ENCODE results near the gene SCNM1. TPM values are rescaled to one million over a fixed set of nuclear protein-coding genes. Genes with fewer than 3 reads are reported as not detected.

SCNM1 gene
- total RNA-seq, 1 donor from 2014 or later: 82.4 TPM

GRCh38 chr1:151158751-151159251, 7.1 kb upstream of the SCNM1 start:
- peak overlapping the region; percentile 99 for H3K27ac Mint-ChIP-seq
- no peak for DNase-seq (ENCODE audit: low spot score)
- intact Hi-C loops (cut with micrococcal nuclease): loop anchor here (5.0 to 10.0 kb wide), 3 partner anchors 234 to 924 kb away; partner anchors contain the start of genes ANP32E and SETDB1
- no peaks in the 10 kb centered on the region for H3K9me3 Mint-ChIP-seq
- H3K4me1 Mint-ChIP-seq (ENCODE audit: low read depth): peaks cover 47% of the 10 kb centered on the region
- peak overlapping the region; percentile 99 for H3K4me3 Mint-ChIP-seq (ENCODE audit: low read depth)
- H3K36me3 Mint-ChIP-seq (ENCODE audit: low read depth): peaks cover 60% of the 10 kb centered on the region
- H3K27me3 Mint-ChIP-seq (ENCODE audit: low read depth): no peaks in the 10 kb centered on the region

GRCh38 chr1:151159373-151159772, 6.6 kb upstream of the SCNM1 start:
- intact Hi-C loops (cut with micrococcal nuclease): loop anchor here (5.0 to 10.0 kb wide), 3 partner anchors 235 to 925 kb away; partner anchors contain the start of genes ANP32E and SETDB1
- Mint-ChIP-seq H3K4me1 (ENCODE audit: low read depth) (peaks cover 50% of the 10 kb centered on the region), H3K4me3 (ENCODE audit: low read depth) (peak overlapping the region; percentile 32), H3K9me3 (no peaks in the 10 kb centered on the region), H3K36me3 (ENCODE audit: low read depth) (peaks cover 65% of the 10 kb centered on the region), H3K27me3 (ENCODE audit: low read depth) (no peaks in the 10 kb centered on the region), H3K27ac (peak overlapping the region; percentile 82)
- DNase-seq (ENCODE audit: low spot score): no peak

GRCh38 chr1:151164732-151165280, 1.1 kb upstream of the SCNM1 start:
- peak overlapping the region; percentile 91 for H3K4me3 Mint-ChIP-seq (ENCODE audit: low read depth)
- peaks cover 69% of the 10 kb centered on the region for H3K36me3 Mint-ChIP-seq (ENCODE audit: low read depth)
- peaks cover 43% of the 10 kb centered on the region for H3K4me1 Mint-ChIP-seq (ENCODE audit: low read depth)
- peak overlapping the region; percentile 91 for H3K27ac Mint-ChIP-seq
- DNase-seq (ENCODE audit: low spot score): no peak
- no peaks in the 10 kb centered on the region for H3K9me3 Mint-ChIP-seq
- no peaks in the 10 kb centered on the region for H3K27me3 Mint-ChIP-seq (ENCODE audit: low read depth)
- intact Hi-C loops (cut with micrococcal nuclease): loop anchor here (1.0 to 2.0 kb wide), 3 partner anchors 8 to 34 kb away; partner anchors contain the start of genes PIP5K1A and VPS72

- Mint-ChIP-seq H3K27me3 (ENCODE audit: low read depth) (no peaks in the 10 kb centered on the region), H3K9me3 (no peaks in the 10 kb centered on the region), H3K36me3 (ENCODE audit: low read depth) (peaks cover 69% of the 10 kb centered on the region), H3K27ac (peak overlapping the region; percentile 91), H3K4me1 (ENCODE audit: low read depth) (peaks cover 39% of the 10 kb centered on the region), H3K4me3 (ENCODE audit: low read depth) (peak overlapping the region; percentile 91)
- DNase-seq (ENCODE audit: low spot score): no peak
- intact Hi-C loops (cut with micrococcal nuclease): loop anchor here (1.0 to 2.0 kb wide), 3 partner anchors 8 to 33 kb away; partner anchors contain the start of genes PIP5K1A and VPS72
Observed at GRCh38 chr1:151165281-151165737, 635 bp upstream of the SCNM1 start.

GRCh38 chr1:151166505-151166956, 587 bp downstream of the SCNM1 start:
- intact Hi-C loops (cut with micrococcal nuclease): no loop called here
- peak overlapping the region; percentile 91 for H3K4me3 Mint-ChIP-seq (ENCODE audit: low read depth)
- H3K27me3 Mint-ChIP-seq (ENCODE audit: low read depth): no peaks in the 10 kb centered on the region
- H3K9me3 Mint-ChIP-seq: no peaks in the 10 kb centered on the region
- peak overlapping the region; percentile 91 for H3K27ac Mint-ChIP-seq
- H3K36me3 Mint-ChIP-seq (ENCODE audit: low read depth): peaks cover 64% of the 10 kb centered on the region
- no peak for DNase-seq (ENCODE audit: low spot score)
- peaks cover 34% of the 10 kb centered on the region for H3K4me1 Mint-ChIP-seq (ENCODE audit: low read depth)

GRCh38 chr1:151167116-151167515, 1.2 kb downstream of the SCNM1 start:
- Mint-ChIP-seq H3K9me3 (no peaks in the 10 kb centered on the region), H3K27ac (peak overlapping the region; percentile 47), H3K36me3 (ENCODE audit: low read depth) (peaks cover 60% of the 10 kb centered on the region), H3K4me3 (ENCODE audit: low read depth) (peak overlapping the region; percentile 91), H3K27me3 (ENCODE audit: low read depth) (no peaks in the 10 kb centered on the region), H3K4me1 (ENCODE audit: low read depth) (peaks cover 31% of the 10 kb centered on the region)
- intact Hi-C loops (cut with micrococcal nuclease): no loop called here
- DNase-seq (ENCODE audit: low spot score): no peak

GRCh38 chr1:151171190-151171589, 5.2 kb downstream of the SCNM1 start:
- H3K27ac Mint-ChIP-seq: no peak overlapping the region
- H3K4me3 Mint-ChIP-seq (ENCODE audit: low read depth): no peak overlapping the region
- DNase-seq (ENCODE audit: low spot score): no peak
- H3K36me3 Mint-ChIP-seq (ENCODE audit: low read depth): peaks cover 57% of the 10 kb centered on the region
- H3K9me3 Mint-ChIP-seq: no peaks in the 10 kb centered on the region
- H3K4me1 Mint-ChIP-seq (ENCODE audit: low read depth): peaks cover 9% of the 10 kb centered on the region
- H3K27me3 Mint-ChIP-seq (ENCODE audit: low read depth): no peaks in the 10 kb centered on the region
- intact Hi-C loops (cut with micrococcal nuclease): no loop called here

GRCh38 chr1:151175041-151175741, 9.2 kb downstream of the SCNM1 start:
- intact Hi-C loops (cut with micrococcal nuclease): no loop called here
- H3K27ac Mint-ChIP-seq: no peak overlapping the region
- no peak for DNase-seq (ENCODE audit: low spot score)
- peaks cover 56% of the 10 kb centered on the region for H3K36me3 Mint-ChIP-seq (ENCODE audit: low read depth)
- H3K9me3 Mint-ChIP-seq: no peaks in the 10 kb centered on the region
- H3K27me3 Mint-ChIP-seq (ENCODE audit: low read depth): no peaks in the 10 kb centered on the region
- no peak overlapping the region for H3K4me3 Mint-ChIP-seq (ENCODE audit: low read depth)
- no peaks in the 10 kb centered on the region for H3K4me1 Mint-ChIP-seq (ENCODE audit: low read depth)

GRCh38 chr1:151175863-151176262, 9.9 kb downstream of the SCNM1 start, which contains the start of gene TMOD4:
TMOD4 (minus strand) TSS chr1:151175981; CDS start chr1:151174875, 1,106 bp downstream.
- H3K27ac Mint-ChIP-seq: no peak within 1 kb of the TSS
- H3K9me3 Mint-ChIP-seq: no peaks in the 10 kb centered on the region
- intact Hi-C loops (cut with micrococcal nuclease): no loop called here
- no peaks in the 10 kb centered on the region for H3K27me3 Mint-ChIP-seq (ENCODE audit: low read depth)
- H3K4me1 Mint-ChIP-seq (ENCODE audit: low read depth): no peaks in the 10 kb centered on the region
- no peak for DNase-seq (ENCODE audit: low spot score)
- H3K36me3 Mint-ChIP-seq (ENCODE audit: low read depth): peaks cover 60% of the 10 kb centered on the region
- no peak within 1 kb of the TSS for H3K4me3 Mint-ChIP-seq (ENCODE audit: low read depth)

- no peaks in the 10 kb centered on the region for H3K9me3 Mint-ChIP-seq
- no peak overlapping the region for H3K27ac Mint-ChIP-seq
- H3K36me3 Mint-ChIP-seq (ENCODE audit: low read depth): peaks cover 67% of the 10 kb centered on the region
- H3K27me3 Mint-ChIP-seq (ENCODE audit: low read depth): no peaks in the 10 kb centered on the region
- no peak overlapping the region for H3K4me3 Mint-ChIP-seq (ENCODE audit: low read depth)
- DNase-seq (ENCODE audit: low spot score): no peak
- H3K4me1 Mint-ChIP-seq (ENCODE audit: low read depth): no peaks in the 10 kb centered on the region
- intact Hi-C loops (cut with micrococcal nuclease): no loop called here
Observed at GRCh38 chr1:151176514-151177045, 10.6 kb downstream of the SCNM1 start.

- intact Hi-C loops (cut with micrococcal nuclease): no loop called here
- H3K27me3 Mint-ChIP-seq (ENCODE audit: low read depth): no peaks in the 10 kb centered on the region
- H3K9me3 Mint-ChIP-seq: no peaks in the 10 kb centered on the region
- no peak overlapping the region for H3K27ac Mint-ChIP-seq
- peaks cover 12% of the 10 kb centered on the region for H3K4me1 Mint-ChIP-seq (ENCODE audit: low read depth)
- no peak for DNase-seq (ENCODE audit: low spot score)
- peaks cover 59% of the 10 kb centered on the region for H3K36me3 Mint-ChIP-seq (ENCODE audit: low read depth)
- H3K4me3 Mint-ChIP-seq (ENCODE audit: low read depth): no peak overlapping the region
Observed at GRCh38 chr1:151184211-151184610, 18.3 kb downstream of the SCNM1 start.

GRCh38 chr1:151187205-151187604, 21.3 kb downstream of the SCNM1 start:
- no peak for DNase-seq (ENCODE audit: low spot score)
- Mint-ChIP-seq H3K4me3 (ENCODE audit: low read depth) (no peak overlapping the region), H3K27ac (no peak overlapping the region), H3K9me3 (no peaks in the 10 kb centered on the region), H3K36me3 (ENCODE audit: low read depth) (peaks cover 35% of the 10 kb centered on the region), H3K4me1 (ENCODE audit: low read depth) (peaks cover 17% of the 10 kb centered on the region), H3K27me3 (ENCODE audit: low read depth) (no peaks in the 10 kb centered on the region)
- intact Hi-C loops (cut with micrococcal nuclease): no loop called here

Measured in activated T-helper 2 cell treated with anti-CD3 and anti-CD28 coated beads, Interferon-gamma antibody, Interleukin-2, Interleukin-4, amounts not matched to agents 10 μg/mL and 5 μg/mL and 100 μg/mL, durations not matched to agents 14 hours and 24 hours and 36 hours (primary cell).